Measurements from ENCODE around the gene TCP11L2.

GRCh38 chr12:106392759-106393158 lies 90.2 kb downstream of the TCP11L2 start:
- no peak for TF ChIP-seq POLR2A (conservative IDR thresholded peaks at IDR 0.05)
- no peak for TF ChIP-seq POLR2AphosphoS5 (IDR thresholded peaks at IDR 0.05; ENCODE audit: control insufficient read depth, insufficient read depth, low read depth, low read length)
- TF ChIP-seq JUND (IDR thresholded peaks at IDR 0.05; ENCODE audit: borderline replicate concordance, low read depth, low read length), result no peak
- TF ChIP-seq JUND (tag; IDR thresholded peaks at IDR 0.05; ENCODE audit: borderline replicate concordance, low read depth, low read length), result no peak
- no peak for TF ChIP-seq ZBED1 (IDR thresholded peaks at IDR 0.05)
- no peak for TF ChIP-seq CEBPZ (IDR thresholded peaks at IDR 0.05; ENCODE audit: borderline replicate concordance, low read depth, low read length)
- no peak for TF ChIP-seq CTCF (IDR thresholded peaks at IDR 0.05 in 2 of 3, conservative IDR thresholded peaks at IDR 0.05 in 1 of 3; ENCODE audit: insufficient read depth in 2 of 3, low read depth in 1 of 3, low read length in 3 of 3)
- TF ChIP-seq E2F6 (IDR thresholded peaks at IDR 0.05; ENCODE audit: borderline replicate concordance in 1 of 2, extremely low read depth in 1 of 2, insufficient read depth in 1 of 2, insufficient read length in 1 of 2, low read depth in 1 of 2, low read length in 1 of 2, poor library complexity in 1 of 2, severe bottlenecking in 1 of 2), result no peak
- TF ChIP-seq USF2 (CRISPR knock-in tag; IDR thresholded peaks at IDR 0.05), result no peak
